ENCODE results near the gene ZNF652.

ZNF652 gene

DNA sequence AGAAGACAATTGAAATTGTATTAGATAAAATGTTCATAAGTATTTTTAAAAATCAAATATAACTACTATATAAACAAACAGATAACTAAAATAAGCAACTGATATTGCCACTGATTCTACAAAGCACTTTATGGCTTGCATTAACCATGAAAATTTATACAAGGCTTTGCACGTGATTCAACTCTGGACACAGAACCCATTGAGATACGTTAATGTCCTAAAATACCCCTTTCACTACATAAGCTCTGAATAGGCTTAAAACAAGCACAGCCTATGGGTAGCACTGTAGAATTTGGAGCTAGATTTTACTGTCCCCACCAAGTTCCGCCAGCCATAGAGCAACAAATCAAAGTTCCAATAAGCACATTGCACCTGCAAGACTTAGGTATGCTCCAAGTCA is 4.5 kb downstream of the ZNF652 start:
- peaks cover 49% of the 10 kb centered on the region for H3K4me1 Mint-ChIP-seq (ENCODE audit: low read depth)
- H3K4me3 Mint-ChIP-seq: no peak overlapping the region
- no peaks in the 10 kb centered on the region for H3K9me3 Mint-ChIP-seq
- no peak overlapping the region for H3K27ac Mint-ChIP-seq
- H3K36me3 Mint-ChIP-seq (ENCODE audit: low read depth): peaks cover 5% of the 10 kb centered on the region
- peaks cover 4% of the 10 kb centered on the region for H3K27me3 Mint-ChIP-seq (ENCODE audit: low read depth)

DNA sequence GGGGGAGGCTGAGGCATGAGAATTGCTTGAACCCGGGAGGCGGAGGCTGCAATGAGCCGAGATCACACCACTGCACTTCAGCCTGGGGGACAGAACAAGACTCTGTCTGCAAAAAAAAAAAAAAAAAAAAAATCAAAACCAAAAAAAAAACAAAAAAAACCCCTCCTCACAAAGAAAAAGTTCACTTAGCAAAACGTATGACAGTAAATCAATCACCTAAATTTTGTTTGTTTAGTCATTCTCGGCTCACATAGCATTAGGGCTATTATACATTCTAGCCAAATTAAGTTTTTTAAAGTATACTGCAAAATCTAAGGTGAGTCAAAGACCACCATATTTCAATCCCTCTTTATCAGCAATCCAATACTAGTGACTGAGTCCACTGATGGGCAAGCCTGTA is 5.7 kb downstream of the ZNF652 start:
- Mint-ChIP-seq H3K4me3 (no peak overlapping the region), H3K4me1 (ENCODE audit: low read depth) (peaks cover 46% of the 10 kb centered on the region), H3K27me3 (ENCODE audit: low read depth) (peaks cover 4% of the 10 kb centered on the region), H3K9me3 (no peaks in the 10 kb centered on the region), H3K27ac (no peak overlapping the region), H3K36me3 (ENCODE audit: low read depth) (peaks cover 6% of the 10 kb centered on the region)

DNA sequence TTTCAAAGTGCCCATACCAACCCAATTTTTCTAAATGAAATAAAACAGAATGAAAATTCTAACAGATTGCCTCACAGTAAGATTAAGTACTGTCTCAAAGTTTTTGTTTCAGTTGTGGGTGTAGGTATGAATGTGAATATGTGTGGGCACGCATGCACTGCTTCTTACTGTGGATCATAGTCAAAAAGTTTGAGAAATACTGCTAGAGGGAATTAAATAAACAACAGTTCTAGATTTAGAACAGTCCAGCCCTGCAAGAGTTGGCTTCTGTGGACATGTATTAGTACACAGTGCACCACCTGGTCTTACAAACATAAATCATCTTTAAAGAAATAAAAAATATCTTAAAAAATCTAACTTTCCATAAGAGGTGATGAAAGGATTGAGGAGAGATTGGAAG is 8.4 kb downstream of the ZNF652 start:
- H3K36me3 Mint-ChIP-seq (ENCODE audit: low read depth): peaks cover 15% of the 10 kb centered on the region
- H3K27me3 Mint-ChIP-seq (ENCODE audit: low read depth): peaks cover 4% of the 10 kb centered on the region
- peaks cover 26% of the 10 kb centered on the region for H3K4me1 Mint-ChIP-seq (ENCODE audit: low read depth)
- no peak overlapping the region for H3K4me3 Mint-ChIP-seq
- H3K9me3 Mint-ChIP-seq: no peaks in the 10 kb centered on the region
- no peak overlapping the region for H3K27ac Mint-ChIP-seq

DNA sequence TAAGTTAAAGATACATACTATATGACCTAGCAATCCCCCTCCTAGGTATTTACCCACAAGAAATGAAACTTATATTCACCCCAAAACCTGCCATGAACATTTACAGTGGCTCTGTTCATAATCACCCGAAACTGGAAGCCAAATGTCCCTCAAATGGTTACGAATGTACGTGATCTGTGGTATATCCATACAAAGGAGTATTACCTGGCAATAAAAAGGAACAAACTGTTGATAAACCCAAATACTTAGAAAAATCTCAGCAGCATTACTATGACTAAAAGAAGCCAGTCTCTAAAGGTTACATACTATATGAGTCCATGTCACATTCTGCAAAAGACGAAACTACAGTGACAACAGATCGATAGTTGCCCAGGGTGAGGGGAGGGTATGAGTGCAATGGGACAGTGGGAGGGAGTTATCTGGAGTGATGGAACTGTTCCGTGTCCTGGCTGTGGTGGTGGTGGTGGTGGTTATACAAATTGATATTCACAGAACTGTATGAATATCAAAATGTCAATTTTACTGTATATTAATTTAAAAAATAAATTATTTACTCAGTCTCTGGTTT is 9.4 kb downstream of the ZNF652 start:
- Mint-ChIP-seq H3K36me3 (ENCODE audit: low read depth) (peaks cover 23% of the 10 kb centered on the region), H3K9me3 (no peaks in the 10 kb centered on the region), H3K4me1 (ENCODE audit: low read depth) (peaks cover 22% of the 10 kb centered on the region), H3K4me3 (no peak overlapping the region), H3K27me3 (ENCODE audit: low read depth) (peaks cover 4% of the 10 kb centered on the region), H3K27ac (no peak overlapping the region)

DNA sequence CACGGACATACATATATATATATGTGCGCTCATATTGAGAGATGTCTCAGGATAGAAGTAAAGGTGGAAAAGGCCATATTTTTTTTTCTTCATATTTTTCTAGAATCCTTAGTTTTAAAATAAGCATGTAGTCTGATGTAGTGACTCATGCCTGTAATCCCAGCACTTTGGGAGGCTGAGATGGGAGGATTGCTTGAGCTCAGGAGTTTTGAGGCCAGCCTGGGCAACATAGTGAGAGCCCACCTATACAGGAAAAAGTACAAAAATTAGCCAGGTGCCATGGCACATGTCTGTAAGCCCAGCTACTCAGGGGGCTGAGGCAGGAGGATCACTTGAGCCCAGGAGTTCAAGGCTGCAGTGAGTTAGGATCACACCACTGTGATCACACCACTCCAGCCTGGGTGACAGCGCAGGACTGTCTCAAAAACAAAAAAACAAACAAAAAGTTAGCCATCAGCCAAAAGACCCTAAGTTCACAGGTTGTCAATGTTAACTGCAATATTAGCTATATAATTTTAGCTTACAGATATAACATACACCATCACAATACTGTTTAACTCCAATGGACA is 10.4 kb downstream of the ZNF652 start:
- peaks cover 4% of the 10 kb centered on the region for H3K27me3 Mint-ChIP-seq (ENCODE audit: low read depth)
- H3K4me3 Mint-ChIP-seq: no peak overlapping the region
- H3K4me1 Mint-ChIP-seq (ENCODE audit: low read depth): peaks cover 25% of the 10 kb centered on the region
- no peak overlapping the region for H3K27ac Mint-ChIP-seq
- H3K9me3 Mint-ChIP-seq: no peaks in the 10 kb centered on the region
- peaks cover 23% of the 10 kb centered on the region for H3K36me3 Mint-ChIP-seq (ENCODE audit: low read depth)

DNA sequence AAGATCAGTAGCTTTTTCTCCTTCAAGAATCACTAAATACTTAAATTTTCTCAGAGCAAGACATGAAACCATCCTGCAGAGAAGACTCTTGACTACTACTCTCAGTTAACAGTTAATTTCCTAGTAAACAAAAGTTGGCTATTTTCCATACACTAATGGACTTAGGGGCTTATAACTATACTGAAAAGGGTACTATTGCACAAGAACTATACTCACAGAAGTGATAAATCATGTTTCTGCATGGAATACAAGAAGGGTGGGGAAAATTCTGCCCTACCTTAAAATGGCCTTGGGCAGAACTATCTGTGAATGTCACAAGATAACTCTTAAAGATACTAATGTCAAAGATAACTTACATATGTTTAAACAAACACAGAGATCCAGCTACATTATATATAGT is 12.5 kb downstream of the ZNF652 start:
- H3K4me3 Mint-ChIP-seq: no peak overlapping the region
- H3K36me3 Mint-ChIP-seq (ENCODE audit: low read depth): peaks cover 21% of the 10 kb centered on the region
- H3K27ac Mint-ChIP-seq: no peak overlapping the region
- peaks cover 4% of the 10 kb centered on the region for H3K27me3 Mint-ChIP-seq (ENCODE audit: low read depth)
- no peaks in the 10 kb centered on the region for H3K9me3 Mint-ChIP-seq
- peaks cover 25% of the 10 kb centered on the region for H3K4me1 Mint-ChIP-seq (ENCODE audit: low read depth)

DNA sequence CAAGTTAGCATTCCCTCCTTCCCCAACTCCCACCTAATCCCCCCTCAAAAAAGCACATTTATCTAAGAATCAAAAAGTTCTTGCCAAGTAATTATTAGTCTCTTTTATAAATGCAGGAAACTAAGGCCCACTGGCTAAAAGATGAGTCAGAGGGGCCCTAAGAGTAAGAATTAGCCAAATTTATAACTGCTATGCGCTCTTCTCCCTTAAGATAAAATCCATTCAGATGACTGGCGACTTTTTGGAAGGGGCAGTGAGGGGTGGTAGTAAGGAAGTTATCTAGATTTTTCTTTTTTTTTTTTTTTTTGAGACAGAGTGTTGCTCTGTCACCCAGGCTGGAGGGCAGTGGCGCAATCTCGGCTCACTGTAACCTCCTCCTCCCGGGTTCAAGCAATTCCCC is 17.1 kb downstream of the ZNF652 start:
- Mint-ChIP-seq H3K27ac (no peak overlapping the region), H3K4me1 (ENCODE audit: low read depth) (peaks cover 40% of the 10 kb centered on the region), H3K36me3 (ENCODE audit: low read depth) (peaks cover 17% of the 10 kb centered on the region), H3K9me3 (no peaks in the 10 kb centered on the region), H3K27me3 (ENCODE audit: low read depth) (no peaks in the 10 kb centered on the region), H3K4me3 (no peak overlapping the region)

GRCh38 chr17:49343273-49343672 is 18.8 kb downstream of the ZNF652 start:
- Mint-ChIP-seq H3K36me3 (ENCODE audit: low read depth) (peaks cover 10% of the 10 kb centered on the region), H3K27ac (peak overlapping the region; percentile 84), H3K9me3 (no peaks in the 10 kb centered on the region), H3K4me1 (ENCODE audit: low read depth) (peaks cover 44% of the 10 kb centered on the region), H3K4me3 (peak overlapping the region; percentile 69), H3K27me3 (ENCODE audit: low read depth) (peaks cover 7% of the 10 kb centered on the region)

DNA sequence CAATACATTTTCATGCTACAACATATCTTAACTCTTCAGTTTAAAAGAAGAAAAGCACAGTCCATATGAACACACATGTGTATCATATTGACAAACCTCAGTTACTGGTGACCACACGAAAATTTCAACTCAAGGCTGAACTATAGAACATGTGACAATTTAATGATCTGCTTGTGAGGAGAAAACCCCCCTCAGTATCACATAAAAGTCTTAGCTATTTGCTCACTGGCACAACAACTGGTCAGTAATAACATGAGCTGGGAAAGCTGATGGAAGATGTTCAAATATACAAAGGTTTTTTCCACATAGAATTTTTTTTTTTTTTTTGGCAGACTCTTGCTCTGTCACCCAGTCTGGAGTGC is 19.5 kb downstream of the ZNF652 start:
- Mint-ChIP-seq H3K27ac (peak overlapping the region; percentile 77), H3K4me3 (peak overlapping the region; percentile 69)

GRCh38 chr17:49341356-49341755 is 20.7 kb downstream of the ZNF652 start:
- no peaks in the 10 kb centered on the region for H3K9me3 Mint-ChIP-seq
- peak overlapping the region; percentile 77 for H3K27ac Mint-ChIP-seq
- H3K27me3 Mint-ChIP-seq (ENCODE audit: low read depth): peaks cover 9% of the 10 kb centered on the region
- peaks cover 10% of the 10 kb centered on the region for H3K36me3 Mint-ChIP-seq (ENCODE audit: low read depth)
- H3K4me1 Mint-ChIP-seq (ENCODE audit: low read depth): peaks cover 39% of the 10 kb centered on the region
- peak overlapping the region; percentile 48 for H3K4me3 Mint-ChIP-seq

More for the DNA sequence above, 19.5 kb downstream of the ZNF652 start:
- peaks cover 42% of the 10 kb centered on the region for H3K4me1 Mint-ChIP-seq (ENCODE audit: low read depth)
- H3K36me3 Mint-ChIP-seq (ENCODE audit: low read depth): peaks cover 10% of the 10 kb centered on the region
- peaks cover 9% of the 10 kb centered on the region for H3K27me3 Mint-ChIP-seq (ENCODE audit: low read depth)
- no peaks in the 10 kb centered on the region for H3K9me3 Mint-ChIP-seq

GRCh38 chr17:49339354-49339753 is 22.7 kb downstream of the ZNF652 start:
- peaks cover 40% of the 10 kb centered on the region for H3K4me1 Mint-ChIP-seq (ENCODE audit: low read depth)
- no peaks in the 10 kb centered on the region for H3K9me3 Mint-ChIP-seq
- H3K27ac Mint-ChIP-seq: no peak overlapping the region
- peaks cover 10% of the 10 kb centered on the region for H3K36me3 Mint-ChIP-seq (ENCODE audit: low read depth)
- peaks cover 9% of the 10 kb centered on the region for H3K27me3 Mint-ChIP-seq (ENCODE audit: low read depth)
- H3K4me3 Mint-ChIP-seq: no peak overlapping the region

DNA sequence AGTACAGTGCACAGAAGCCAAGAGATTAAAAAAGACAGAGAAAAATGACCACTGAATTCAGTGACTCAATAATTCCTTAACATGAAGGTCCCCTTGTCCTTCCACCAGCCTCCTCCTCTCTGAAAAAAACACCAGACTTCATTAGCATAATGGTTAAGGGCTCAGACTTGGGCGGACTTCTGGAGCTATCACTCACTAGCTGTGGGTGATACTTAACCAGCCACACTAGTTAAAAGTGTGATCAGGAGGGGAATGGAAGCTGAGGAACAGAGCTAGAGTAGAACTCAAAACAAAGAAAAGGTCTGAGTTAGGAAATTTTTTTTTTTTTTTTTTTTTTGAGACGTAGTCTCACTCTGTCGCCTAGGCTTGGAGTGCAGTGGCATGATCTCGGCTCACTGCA is 23.2 kb downstream of the ZNF652 start:
- Mint-ChIP-seq H3K4me3 (peak overlapping the region; percentile 8), H3K4me1 (ENCODE audit: low read depth) (peaks cover 40% of the 10 kb centered on the region), H3K27me3 (ENCODE audit: low read depth) (peaks cover 9% of the 10 kb centered on the region), H3K9me3 (no peaks in the 10 kb centered on the region), H3K36me3 (ENCODE audit: low read depth) (peaks cover 10% of the 10 kb centered on the region), H3K27ac (no peak overlapping the region)

DNA sequence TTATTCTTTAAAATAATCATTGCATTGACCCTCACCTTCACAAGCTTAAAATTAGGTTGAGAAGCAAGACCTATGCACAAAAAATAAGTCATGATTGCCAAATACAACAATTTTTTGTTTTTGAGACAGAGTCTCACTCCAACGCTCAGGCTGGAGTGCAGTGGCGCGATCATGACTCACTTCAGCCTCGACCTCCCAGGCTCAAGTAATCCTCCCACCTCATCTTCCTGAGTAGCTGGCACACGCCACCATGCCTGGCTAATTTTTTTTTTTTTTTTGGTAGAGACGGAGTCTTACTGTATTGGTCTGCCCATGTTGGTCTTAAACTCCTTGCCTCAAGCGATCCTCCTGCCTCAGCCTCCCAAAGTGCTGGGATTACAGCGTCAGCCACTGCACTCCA is 24.2 kb downstream of the ZNF652 start:
- Mint-ChIP-seq H3K9me3 (no peaks in the 10 kb centered on the region), H3K27me3 (ENCODE audit: low read depth) (peaks cover 9% of the 10 kb centered on the region), H3K4me3 (no peak overlapping the region), H3K4me1 (ENCODE audit: low read depth) (peaks cover 38% of the 10 kb centered on the region), H3K36me3 (ENCODE audit: low read depth) (peaks cover 10% of the 10 kb centered on the region), H3K27ac (no peak overlapping the region)

DNA sequence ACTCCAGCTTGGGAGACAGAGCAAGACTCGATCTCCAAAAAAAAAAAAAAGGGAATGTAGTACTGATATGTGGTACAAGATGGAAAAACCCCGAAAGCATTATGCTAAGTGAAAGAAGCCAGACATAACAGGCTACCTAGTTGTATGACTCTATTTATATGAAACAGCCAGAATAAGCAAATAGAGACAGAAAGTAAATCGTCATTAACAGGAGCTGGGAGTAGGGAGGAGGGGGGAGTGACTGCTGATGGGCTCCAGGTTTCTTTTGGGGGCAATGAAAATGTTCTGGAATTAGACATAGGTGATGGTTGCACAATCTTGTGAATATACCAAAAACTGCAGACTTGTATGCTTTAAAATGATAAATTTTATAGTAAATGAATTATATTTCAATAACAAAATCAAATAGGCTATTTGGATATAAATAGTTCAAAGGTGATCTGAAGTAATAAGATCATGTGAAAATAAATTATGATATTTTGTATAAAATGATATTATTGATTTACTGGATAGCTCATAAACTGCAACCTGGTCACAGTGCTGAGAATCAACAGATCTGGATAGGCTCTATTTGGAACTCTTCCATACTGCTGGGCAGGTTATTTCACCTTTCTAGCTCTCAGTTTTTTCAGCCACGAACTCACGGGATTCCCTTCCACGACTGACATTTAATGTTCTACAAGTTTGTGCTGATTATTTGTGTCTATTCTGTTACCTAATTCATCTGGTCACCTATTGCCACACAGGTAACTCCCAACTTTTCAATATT is 27.1 kb downstream of the ZNF652 start:
- H3K9me3 Mint-ChIP-seq: no peaks in the 10 kb centered on the region
- H3K27ac Mint-ChIP-seq: no peak overlapping the region
- H3K4me1 Mint-ChIP-seq (ENCODE audit: low read depth): peaks cover 19% of the 10 kb centered on the region
- H3K4me3 Mint-ChIP-seq: no peak overlapping the region
- H3K27me3 Mint-ChIP-seq (ENCODE audit: low read depth): peaks cover 9% of the 10 kb centered on the region
- peaks cover 10% of the 10 kb centered on the region for H3K36me3 Mint-ChIP-seq (ENCODE audit: low read depth)

- H3K27me3 Mint-ChIP-seq (ENCODE audit: low read depth): peaks cover 7% of the 10 kb centered on the region
- peaks cover 8% of the 10 kb centered on the region for H3K36me3 Mint-ChIP-seq (ENCODE audit: low read depth)
- H3K27ac Mint-ChIP-seq: no peak overlapping the region
- H3K4me3 Mint-ChIP-seq: no peak overlapping the region
- no peaks in the 10 kb centered on the region for H3K9me3 Mint-ChIP-seq
- H3K4me1 Mint-ChIP-seq (ENCODE audit: low read depth): peaks cover 19% of the 10 kb centered on the region
Observed at GRCh38 chr17:49333804-49334203, 28.2 kb downstream of the ZNF652 start.
